ENCODE measurements around the gene NDST4.
"Not testable (repeated sequence)": the region's sequence is repeated elsewhere in the genome, so short reads cannot be mapped to it uniquely, and the experiment has no call there.

NDST4 gene

DNA sequence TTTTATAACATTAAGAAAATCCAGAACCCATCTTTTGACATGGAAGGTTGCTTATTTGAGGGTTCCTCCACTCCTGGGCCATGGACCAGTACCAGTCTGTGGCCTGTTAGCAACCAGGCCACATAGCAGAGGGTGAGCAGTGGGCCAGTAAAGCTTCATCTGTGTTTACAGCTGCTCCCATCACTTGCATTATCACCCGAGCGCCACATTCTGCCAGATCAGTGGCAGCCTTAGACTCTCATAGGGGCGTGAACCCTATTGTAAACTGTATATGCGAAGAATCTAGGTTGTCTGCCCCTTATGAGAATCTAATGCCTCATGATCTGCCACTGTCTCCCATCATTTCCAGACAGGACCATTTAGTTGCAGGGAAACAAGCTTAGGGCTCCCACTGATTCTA, 58.6 kb downstream of the NDST4 start:
- DNase-seq (ENCODE audit: low spot score), result no peak

DNA sequence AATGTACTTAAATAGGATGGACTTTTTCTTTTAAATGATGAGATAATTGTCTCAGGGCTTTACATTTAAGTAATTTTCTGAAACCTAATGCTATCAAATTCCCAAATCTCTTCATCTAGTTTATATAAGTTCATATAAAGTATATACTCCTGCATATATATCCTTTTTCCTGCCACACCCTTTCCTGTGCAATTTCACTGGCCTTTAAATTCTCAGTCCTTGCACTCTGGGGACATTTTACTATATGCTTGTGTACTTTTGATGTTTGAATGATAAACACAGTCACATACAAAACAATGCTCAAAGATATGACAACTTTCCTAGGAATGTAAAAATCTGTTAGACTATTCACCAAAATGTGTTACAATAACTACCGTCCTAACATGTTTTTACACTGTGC, 60.1 kb downstream of the NDST4 start:
- no peak for DNase-seq (ENCODE audit: low spot score)

DNA sequence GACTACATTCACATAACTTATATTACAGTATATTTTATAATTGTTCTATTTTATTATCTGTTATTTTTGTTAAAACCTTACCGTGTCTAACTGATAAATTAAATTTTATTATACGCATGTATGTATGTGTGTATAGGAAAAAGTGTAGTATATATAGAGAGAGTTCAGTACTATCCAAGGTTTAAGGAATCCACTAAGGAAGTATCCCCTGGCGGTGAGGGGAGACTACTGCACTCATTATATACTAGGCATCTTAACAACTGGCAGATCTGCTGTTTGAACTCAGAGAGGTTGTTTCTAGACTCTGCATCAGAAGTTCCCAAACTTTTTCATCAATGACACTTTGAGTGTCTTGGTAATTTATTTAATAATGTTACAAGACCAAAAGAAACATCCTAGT, 70.9 kb downstream of the NDST4 start:
- no peak for DNase-seq (ENCODE audit: low spot score)

DNA sequence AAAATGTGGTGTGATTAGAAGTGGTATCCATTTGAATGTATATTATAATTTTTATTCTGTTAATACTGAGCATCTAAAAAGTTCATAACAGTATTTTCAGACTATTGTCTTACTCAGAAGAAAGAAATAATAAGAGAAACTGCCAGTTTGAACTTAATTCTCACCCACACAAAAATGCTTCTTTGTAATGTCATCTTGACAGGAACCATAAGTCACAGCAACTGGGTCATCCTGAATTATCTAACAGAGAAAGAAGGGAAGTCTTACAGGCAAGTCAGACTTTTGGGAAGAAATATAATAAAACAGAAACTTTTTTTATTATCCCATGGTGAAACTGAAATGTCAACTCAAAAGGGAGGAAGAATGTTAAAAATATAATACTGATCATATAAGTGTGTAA, 83.1 kb downstream of the NDST4 start:
- DNase-seq (ENCODE audit: low spot score), result no peak

DNA sequence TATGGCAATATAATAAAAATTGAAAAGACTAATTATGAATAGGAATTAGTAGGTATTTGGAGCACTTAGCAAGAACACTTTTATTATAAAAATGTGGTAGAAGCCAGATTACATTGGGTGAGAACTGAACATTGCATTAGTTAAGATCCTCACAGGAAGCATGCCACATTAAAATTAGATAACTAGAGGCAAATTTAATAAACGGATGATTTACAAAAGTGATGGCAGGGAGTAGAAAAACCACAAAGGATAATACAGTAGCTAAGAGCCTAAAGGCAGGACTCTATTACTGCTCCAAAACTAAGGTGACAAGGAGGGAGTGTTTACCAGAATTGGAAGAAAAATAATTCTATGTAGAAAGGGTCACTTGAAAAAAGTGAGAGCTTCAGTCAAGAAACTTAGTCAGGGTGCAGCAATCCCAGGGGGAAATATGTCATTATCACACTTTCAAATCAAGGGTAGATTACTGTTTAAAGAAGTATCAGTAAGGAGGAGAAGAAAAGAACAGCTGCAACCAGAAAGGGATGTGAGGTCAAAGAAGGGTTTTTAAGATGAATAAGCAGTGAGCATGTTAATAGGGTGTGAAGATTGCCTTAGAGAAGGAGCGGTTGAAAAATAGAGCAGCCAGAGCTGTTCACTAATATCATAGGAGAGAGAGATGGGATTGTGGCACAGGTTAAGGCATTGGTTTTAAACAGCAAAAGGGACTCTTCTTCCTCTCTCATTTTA, 84.6 kb downstream of the NDST4 start:
- DNase-seq (ENCODE audit: low spot score), result no peak

DNA sequence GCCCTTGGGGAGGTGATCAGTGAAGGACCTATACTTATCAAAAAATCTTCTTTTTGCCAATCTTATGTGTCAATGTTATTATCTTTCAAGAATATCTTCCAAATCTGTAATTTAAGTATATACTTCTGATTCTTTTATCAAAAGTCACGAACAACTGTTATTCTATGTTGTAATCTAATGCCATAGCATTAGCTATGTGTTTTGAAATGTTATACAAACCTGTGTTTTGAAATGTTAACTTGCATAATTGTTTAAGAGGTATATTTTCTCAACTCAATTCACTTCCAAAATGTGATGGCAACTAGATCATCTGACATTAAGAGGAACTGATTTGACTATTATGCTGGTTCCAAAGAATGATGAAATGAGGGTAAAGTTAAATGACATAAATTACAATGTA, 113.5 kb downstream of the NDST4 start:
- no peak for DNase-seq (ENCODE audit: low spot score)

DNA sequence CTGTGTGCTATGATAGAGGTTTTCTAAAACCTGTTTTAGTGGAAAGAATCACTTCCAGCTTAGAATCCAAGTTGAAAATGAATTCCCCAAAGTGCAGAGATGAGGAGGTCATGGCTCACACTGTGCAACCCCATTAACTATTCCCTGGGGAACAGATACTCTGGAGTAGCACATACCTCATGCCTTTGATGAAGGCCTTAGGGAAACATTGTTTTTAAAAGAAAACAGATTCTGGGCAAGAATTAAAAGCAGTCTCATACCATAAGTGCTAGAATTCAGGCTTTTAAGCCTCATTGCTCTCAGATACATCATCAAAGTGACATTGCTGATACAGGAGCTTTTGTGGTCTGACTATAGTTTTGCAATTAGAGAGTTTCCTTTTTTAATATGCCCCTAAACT, 115.1 kb downstream of the NDST4 start:
- no peak for DNase-seq (ENCODE audit: low spot score)

DNA sequence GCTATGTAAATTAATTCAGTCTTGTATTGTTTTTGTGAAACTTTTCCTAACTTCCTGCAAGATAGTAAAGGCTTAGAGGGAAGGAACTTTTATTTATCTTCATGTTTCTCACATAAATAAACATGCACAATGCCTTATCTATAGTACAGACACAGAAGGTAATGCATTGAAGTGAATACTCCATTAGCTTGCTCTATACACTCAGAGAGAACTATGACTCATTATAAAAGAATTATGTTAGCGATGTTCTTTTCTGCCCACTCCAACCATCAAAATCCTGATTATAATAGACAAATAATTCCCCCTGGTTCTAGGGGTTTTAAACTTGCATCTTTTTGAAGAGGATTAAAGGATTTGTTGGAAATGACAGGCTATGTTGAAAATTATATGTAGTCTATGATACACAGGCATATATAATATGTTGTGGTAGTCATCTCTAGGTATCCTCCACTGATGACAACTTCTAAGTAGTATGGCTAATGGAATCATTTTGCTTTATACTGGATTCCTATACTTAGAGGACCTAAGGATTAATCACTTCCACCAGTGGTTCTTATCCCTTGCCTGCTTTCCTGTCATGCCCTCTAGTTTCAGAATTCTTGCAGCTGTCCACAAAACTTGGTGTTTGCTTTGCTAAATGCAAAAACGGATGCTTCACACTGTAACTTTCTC, 115.7 kb downstream of the NDST4 start:
- no peak for DNase-seq (ENCODE audit: low spot score)

DNA sequence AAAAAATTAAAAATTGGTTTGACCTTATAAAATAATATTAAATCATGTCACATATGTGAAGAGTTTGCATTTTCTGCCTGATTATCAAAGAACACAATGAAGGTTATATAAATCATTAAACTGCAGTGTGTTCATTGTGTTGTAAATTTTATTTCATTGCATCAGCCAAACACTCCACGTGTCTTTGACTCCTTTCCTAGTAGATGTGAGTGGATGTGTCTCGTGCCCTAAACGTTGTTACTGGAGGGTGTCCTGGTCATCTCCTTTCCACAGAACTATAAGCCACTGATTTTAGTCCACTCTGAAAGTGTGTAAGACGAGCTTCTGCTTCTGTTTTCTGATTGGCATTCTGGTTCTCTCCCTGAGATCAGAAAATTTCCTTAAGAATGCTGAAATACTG, 127.3 kb downstream of the NDST4 start:
- DNase-seq (ENCODE audit: low spot score), result no peak

DNA sequence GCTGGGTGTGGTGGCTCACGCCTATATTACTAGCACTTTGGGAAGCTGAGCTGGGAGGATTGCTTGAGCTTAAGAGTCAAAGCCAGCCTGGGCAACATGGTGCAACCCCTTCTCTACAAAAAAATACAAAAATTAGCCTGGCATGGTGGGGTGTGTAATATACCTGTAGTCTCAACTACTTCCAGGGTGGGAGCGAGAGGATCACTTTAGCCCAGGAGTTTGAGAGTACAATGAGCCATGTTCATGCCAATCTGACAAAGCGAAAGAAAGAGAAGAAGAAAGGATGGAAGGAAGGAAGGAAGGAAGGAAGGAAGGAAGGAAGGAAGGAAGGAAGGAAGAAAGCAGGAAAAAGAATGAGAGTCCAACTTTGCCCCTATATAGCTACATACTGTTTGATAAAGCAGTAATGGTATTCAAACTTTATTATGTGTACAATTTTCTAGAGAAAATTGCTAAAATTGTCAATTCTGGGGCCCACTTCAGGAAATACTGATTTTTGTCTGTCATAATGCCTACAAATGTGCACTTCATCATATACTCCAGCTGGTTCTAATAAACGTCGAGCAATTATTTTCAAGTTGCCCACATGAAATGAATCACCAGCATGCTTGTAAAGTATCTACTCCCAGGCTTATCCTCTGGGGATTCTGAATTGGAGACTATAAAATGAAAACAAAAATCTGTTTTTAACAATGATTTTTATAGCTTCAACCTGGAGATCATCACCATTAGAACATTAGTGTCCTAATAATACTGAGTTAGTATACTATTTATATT, 132.3 kb downstream of the NDST4 start:
- DNase-seq (ENCODE audit: low spot score), result no peak

DNA sequence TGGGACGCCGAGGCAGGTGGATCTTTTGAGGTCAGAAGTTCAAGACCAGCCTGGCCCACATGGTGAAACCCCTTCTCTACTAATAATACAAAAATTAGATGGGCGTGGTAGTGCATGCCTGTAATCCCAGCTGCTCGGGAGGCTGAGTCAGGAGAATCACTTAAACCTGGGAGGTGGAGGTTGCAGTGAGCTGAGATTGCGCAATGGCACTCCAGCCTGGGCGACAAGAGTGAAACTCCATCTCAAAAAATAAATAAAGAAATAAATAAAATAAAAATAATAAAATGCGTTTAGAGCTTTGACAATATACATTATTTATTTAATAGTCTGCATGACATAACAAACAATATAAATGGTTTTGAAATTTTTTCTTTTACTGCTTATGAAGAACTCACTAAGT, 133.0 kb downstream of the NDST4 start:
- not testable (repeated sequence) for DNase-seq (ENCODE audit: low spot score)

DNA sequence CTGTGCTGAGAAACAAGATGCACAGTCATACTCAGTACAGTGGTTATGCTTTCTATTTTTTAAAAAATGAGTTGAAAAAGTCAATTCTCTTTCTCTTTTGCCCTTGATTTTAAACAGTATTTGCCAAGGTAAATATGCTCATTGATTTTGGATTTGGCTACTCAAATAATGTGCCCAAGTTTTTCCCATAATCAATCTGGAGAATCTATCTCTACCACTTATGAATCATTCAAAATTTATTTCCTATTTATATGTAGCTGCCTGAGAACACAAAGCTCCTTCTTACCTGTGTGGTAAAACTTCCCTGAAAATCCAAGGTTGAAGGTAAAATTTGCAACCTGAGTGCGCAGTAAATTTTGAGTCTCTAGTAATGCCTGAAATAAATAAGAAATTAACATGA, 136.5 kb downstream of the NDST4 start:
- DNase-seq (ENCODE audit: low spot score), result no peak

DNA sequence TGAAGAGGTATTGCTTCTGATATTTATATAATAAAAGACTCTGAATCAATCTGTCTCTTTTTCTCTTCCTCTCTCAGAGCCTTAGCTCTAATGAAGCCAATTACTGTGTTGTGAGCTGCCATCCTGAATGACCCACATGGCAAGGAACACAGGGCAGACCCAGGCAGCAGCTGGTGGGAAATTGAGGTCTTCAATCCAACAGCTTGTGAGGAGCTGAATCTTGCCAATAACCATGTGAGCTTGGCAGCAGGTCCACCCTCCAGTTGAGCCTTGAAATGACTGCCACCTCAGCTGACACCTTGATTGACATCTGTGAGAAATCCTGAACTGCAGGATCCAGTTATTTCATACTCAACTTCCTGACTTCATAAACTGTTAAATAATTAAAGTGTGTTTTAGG, 149.4 kb downstream of the NDST4 start:
- DNase-seq (ENCODE audit: low spot score), result no peak

DNA sequence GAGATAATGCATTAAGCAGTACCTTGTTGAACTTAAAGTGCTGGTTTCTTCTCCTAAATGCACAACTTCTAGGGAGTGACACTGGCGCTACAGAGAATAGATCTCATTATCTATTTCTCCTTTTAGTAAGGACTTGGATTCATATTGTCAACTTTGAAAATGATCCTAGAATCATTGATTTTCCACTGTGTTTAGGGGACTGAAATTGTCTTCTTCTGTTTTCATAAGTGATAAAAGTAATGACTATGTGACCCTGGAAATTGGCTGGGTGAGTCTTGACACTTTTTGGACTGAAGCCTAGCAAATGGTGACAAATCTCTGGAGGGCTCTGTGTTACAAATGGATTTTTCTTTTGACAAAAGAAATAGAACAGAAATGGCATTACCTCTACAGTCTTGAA, 167.8 kb downstream of the NDST4 start:
- no peak for DNase-seq (ENCODE audit: low spot score)

DNA sequence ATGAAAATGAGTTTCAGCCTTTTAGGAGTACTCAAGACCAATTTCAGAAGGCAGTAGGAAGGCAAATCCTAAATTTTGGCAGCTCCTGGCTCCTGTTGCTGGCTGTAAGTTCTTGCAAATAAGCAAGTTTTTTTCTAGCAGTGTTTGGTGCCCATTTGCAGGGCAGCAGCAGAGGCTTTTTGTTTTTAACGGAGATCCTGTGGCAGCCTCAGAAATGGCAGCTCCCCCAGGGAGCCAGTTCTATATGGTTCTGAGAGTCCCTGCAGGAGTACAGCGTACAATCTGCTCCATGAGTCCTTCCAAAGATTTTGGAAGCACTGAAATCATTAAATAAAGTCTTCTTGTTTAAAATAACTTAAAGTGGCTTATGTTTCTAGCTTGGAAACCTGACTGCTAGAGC, 171.9 kb downstream of the NDST4 start:
- peak; percentile 22 for DNase-seq (ENCODE audit: low spot score)

DNA sequence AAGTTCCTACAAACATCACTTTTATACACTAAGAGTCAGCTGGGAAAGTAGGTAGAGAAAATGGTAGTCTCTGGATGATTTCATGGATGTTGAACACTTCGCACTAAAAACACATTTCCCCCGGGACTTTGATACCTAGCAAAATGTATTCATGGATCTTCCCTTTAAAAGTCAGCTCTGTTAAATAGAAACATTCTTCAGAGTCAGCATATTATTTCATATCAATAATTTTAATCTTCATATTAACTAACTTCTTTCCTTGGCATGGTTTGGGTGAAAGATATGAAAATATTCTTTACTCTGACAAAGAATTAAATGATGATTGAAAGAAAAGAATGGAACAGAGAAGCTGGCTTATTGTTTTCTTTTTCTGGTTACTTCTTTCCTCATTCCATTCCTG, 185.5 kb downstream of the NDST4 start:
- no peak for DNase-seq (ENCODE audit: low spot score)

DNA sequence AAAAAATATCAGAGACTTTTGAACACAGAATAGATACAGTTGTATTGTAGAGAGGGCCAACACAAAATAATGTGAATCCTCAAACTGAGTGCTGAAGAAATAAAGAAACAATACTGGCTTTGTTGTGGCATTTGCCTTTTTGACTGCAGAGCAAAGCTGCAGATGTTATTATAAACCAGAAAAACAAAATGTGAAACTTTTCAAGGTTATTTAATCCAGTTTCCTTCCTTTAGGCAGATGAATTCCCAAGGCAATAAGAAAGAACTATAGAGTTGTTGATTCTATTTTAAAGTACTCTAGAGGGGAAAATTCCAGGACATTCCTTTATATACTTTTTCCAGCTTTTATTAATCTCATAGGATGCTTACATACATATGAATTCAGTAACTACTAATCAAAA, 186.8 kb downstream of the NDST4 start:
- DNase-seq (ENCODE audit: low spot score), result peak; percentile 78

DNA sequence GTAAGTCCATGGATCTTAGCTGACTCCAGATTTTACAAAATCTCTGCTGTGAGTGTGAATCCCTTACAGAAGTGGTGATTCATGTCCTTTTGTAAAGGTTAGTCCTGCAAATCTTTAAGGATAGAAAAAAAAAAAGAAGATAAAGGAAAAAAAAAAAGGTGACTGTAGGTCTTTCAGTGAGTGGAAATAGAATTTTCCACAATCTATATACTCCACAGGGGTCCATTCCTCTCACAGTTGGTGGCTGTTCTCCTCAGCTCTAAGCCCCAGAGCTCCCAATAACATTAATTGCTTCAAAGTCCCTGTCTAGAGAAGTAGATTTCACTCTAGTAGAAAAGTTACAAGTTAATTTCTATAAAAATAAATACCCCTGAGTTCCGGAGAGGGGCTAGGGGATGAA, 189.1 kb downstream of the NDST4 start:
- no peak for DNase-seq (ENCODE audit: low spot score)

DNA sequence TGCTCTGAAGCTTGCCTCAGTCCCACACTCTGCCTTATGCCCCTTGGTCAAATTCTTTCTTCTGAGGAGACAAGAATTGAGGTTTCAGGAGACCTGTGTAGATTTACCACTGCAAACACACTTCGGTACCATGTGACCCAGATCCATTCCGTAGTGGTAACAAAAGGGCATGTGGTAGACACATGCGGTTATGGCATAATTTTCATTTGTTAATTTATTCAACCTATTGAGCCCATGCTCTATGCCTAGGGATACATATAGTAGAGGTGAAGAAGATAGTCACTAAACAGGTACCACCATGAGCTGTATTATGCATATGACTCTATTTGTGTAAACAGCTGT, 190.9 kb downstream of the NDST4 start:
- no peak for DNase-seq (ENCODE audit: low spot score)

DNA sequence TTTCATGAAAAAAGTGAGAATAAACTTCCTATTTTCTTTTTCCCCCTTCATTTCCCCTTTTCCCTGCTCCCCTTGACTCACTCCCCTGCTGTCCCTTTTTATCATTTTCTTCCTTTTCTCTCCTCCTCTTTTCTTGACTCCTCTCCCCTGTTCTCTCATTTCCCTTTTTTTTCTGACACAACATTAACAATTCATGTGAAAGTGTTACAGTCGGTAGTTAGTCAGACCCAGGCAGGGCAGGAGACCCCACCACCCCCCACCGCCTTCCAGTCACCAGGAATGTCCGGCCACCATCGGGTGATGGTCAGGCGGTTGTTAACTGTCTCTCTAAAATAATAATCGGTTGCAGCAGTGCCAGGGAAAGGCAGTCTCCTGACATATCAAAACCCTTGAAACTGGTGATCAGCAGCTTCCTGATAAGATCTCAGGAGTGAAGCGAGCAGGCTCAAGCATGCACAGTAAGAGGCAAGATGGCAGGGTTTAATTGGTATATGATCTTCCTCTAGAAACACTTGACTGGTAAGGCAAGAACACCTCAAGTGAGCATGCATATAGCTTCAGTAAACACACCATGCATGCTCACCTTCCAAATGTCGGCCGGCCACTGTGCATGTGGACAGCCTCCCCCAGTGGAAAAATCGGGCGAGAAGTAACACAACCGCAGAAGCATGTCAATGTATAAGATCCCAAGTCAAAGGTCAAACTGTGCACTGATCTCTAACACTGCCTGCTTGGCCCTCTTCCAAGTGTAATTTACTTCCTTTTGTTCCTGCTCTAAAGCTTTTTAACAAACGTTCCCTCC, 191.4 kb downstream of the NDST4 start:
- DNase-seq (ENCODE audit: low spot score), result no peak

DNA sequence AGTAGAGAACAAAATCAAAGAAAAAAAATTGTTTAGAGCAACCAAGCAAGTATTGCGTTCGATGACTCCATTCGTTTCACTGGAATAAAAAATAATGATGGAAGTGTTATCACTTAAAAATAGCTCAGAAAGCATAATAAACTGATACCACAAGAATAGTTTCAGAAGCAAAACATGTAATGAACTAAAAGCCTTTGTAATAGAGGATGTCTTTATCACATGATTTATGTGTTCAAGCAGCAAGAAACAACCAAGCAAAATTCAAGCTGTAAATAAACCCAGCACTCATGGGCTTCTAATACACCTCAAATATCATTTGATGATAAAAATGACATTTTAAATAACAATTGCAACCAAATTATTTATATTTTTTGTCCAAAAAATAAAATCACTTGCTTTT, 192.2 kb downstream of the NDST4 start:
- no peak for DNase-seq (ENCODE audit: low spot score)

DNA sequence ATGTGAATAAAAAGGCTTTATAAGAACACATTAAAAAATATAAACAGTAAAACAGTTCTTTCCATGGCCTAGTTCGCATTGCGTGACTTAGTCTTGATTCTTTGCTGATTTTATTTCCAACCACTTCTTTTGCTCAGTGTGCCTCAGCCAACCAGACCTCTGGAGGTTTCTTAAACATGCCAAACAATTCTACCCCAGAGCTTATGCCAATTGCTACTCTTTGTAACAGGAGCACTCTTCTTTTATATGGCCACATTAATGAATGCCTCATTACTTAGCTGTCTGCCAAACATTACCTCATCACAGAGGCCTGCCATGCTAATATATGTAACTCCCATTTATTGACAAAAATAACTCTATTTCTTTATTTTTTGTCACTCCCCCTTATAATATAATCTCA, 202.3 kb downstream of the NDST4 start:
- DNase-seq (ENCODE audit: low spot score), result no peak

DNA sequence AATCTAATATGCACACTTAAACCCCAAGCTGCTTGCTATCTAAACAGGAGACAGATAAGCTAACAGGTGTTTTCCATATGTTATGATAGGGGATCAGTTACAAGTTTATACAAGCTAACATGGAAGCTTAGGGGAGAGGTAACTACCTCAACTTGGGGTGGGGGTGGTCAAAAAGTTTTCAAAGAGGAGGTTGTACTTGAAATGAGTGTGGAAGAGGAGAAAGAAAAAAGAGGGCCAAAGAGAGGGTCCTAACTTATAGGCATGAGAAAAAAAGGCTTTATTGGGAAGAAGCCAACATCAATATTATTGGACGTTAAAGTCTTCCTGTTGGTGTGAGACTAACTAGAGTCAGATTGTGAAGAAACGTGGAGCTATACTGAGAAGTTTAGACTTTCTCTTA, 205.9 kb downstream of the NDST4 start:
- DNase-seq (ENCODE audit: low spot score), result no peak

All from pons (tissue), 1 donor.